Measurements from ENCODE around the gene GPR82. TPM values are rescaled to one million over a fixed set of nuclear protein-coding genes. Genes with fewer than 3 reads are reported as not detected.

Gene GPR82
- total and polyA plus RNA-seq, 7 donors, result 0.01 to 0.15 (median 0.03) TPM; not detected in 4

DNA sequence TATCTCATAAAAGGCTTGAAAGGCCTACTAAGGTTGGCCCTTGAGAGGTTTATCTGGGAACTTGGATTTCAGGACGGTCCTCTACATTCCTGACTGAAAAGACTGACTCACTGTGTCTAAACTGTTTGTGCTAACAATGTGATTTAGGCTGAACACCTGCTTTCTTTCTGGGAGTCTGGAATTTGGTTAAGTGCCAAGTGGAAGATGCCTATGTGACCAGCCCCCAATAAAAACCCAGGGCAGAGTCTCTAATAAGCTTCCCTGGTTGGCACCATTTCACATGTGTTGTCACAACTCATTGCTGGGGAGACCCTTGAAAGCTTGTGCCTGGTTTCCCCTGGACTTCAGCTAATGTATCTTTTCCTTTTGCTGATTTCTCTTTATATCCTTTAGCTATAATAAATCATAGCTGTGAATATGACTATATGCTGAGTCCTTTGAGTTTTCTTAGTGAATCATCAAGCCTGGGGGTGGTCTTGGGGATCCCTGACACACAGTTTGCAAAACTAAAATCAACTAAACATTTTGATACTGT lies 55.1 kb downstream of the GPR82 start:
- peak in 1 of 4 donors; percentile 38 for ATAC-seq
- DNase-seq, result no peak
- H3K27me3 ChIP-seq (ENCODE audit: insufficient read depth in 3 of 3, low read length in 2 of 3), result no peaks in the 10 kb centered on the region
- H3K36me3 ChIP-seq (ENCODE audit: insufficient read depth in 1 of 2, low read depth in 1 of 2), result no peaks in the 10 kb centered on the region
- peaks cover 8% of the 10 kb centered on the region for H3K4me1 ChIP-seq
- H3K9me3 ChIP-seq, result no peaks in the 10 kb centered on the region
- TF ChIP-seq, protein P1, sequence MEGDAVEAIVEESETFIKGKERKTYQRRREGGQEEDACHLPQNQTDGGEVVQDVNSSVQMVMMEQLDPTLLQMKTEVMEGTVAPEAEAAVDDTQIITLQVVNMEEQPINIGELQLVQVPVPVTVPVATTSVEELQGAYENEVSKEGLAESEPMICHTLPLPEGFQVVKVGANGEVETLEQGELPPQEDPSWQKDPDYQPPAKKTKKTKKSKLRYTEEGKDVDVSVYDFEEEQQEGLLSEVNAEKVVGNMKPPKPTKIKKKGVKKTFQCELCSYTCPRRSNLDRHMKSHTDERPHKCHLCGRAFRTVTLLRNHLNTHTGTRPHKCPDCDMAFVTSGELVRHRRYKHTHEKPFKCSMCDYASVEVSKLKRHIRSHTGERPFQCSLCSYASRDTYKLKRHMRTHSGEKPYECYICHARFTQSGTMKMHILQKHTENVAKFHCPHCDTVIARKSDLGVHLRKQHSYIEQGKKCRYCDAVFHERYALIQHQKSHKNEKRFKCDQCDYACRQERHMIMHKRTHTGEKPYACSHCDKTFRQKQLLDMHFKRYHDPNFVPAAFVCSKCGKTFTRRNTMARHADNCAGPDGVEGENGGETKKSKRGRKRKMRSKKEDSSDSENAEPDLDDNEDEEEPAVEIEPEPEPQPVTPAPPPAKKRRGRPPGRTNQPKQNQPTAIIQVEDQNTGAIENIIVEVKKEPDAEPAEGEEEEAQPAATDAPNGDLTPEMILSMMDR (IDR thresholded peaks at IDR 0.05), result no peak
- H3K4me3 ChIP-seq, result no peak overlapping the region
- 8 to 18% (median 16%) methylated on average over 1 of the region's 1 CpG for WGBS, 3 donors
- intact Hi-C loops (cut with DNase I), result no loop called here
- H3K27ac ChIP-seq, result no peak overlapping the region

Other genes with a start within 250 kb of the GPR82 start
- 1 to 10 TPM; 1.6 to 4.3 (median 3.2) TPM for gene GPR34, start 35.2 kb upstream of the GPR82 start, total RNA-seq
- 1 to 10 TPM in 1 of 3 donors, under 1 TPM in 2; 0.53 to 1.0 (median 0.58) TPM for gene GPR34, start 35.2 kb upstream of the GPR82 start, polyA plus RNA-seq
- gene CASK, start 199.4 kb downstream of the GPR82 start, total RNA-seq, result 10 to 100 TPM in 3 of 4 donors, 1 to 10 TPM in 1; 9.7 to 19.4 (median 12.9) TPM
- 1 to 10 TPM; 2.8 to 9.6 (median 3.2) TPM for gene CASK, start 199.4 kb downstream of the GPR82 start, polyA plus RNA-seq